HG02678 (cell line): Measurements from ENCODE around the gene ZNF813.
"Not testable (repeated sequence)": the region's sequence is repeated elsewhere in the genome, so short reads cannot be mapped to it uniquely, and the experiment has no call there.

ENCODE experiments used
- ATAC-seq: cut with Tn5 transposase; IDR thresholded peaks from one replicate; pipeline ENCODE4 v1.9.1; 2021; ENCODE audit warnings: mild to moderate bottlenecking, moderate library complexity; ENCODE audit not compliant: unreplicated experiment

The ZNF813 gene

GRCh38 chr19:53475470-53475869 is 7.9 kb downstream of the ZNF813 start:
- ATAC-seq = not testable (repeated sequence)

DNA sequence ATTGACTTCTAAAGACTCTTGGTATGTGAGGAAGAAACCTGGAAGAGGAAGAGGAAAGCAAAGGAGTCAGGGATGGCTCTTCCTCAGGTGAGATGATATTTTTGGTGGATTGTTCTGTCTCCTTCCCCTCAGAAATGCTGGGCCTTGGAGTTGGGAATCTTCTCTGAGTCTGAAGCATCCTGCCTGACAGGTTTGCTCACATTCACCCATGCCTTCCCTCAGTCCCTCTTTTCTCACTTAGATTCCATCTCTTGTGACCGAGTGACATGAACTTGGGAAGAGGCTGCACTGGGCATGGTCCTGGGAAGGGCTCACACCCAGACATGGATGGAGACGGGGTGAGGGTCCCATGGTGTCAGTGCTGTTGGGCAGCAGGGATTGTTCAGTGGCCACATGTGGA is 16.2 kb downstream of the ZNF813 start:
- ATAC-seq = not testable (repeated sequence)

DNA sequence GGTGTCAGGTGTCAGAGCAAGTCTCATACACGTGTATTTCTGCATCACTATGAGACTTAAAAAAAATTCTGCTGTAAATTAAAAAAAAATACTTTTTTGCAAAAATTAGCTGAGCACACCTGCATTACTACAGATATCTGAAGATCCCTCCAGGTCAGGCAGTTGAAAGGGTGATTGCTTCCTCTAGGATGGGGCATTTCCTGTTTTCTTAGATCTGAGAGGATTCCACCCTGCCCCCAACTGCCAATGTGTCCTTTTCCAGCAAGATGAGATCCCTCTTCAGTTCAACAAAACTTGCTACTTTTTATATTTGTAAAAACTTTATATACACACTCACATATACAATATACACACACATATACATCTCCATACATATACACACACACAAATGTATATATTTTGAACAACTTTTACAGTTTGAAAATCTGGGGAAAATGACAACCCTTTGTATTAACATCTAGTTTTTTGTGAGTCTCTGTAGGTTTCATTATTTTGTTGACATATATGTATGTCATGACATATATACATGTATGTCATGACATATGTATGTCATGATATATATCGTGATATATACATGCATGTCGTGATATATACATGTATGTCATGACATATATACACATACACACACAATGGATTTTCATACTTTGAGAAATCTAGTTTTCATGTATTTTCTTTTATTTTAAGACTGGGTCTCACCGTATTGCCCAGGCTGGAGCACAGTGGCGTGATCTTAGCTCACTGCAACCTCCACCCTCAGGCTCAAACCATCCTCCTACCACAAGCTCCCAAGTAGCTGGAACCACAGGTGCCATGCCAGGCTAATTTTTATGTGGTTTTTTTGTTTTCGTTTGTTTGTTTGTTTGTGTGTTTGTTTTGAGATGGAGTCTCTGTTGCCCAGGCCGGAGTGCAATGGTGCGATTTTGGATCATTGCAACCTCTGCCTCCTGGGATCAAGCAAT is 17.8 kb downstream of the ZNF813 start:
- no peak for ATAC-seq

DNA sequence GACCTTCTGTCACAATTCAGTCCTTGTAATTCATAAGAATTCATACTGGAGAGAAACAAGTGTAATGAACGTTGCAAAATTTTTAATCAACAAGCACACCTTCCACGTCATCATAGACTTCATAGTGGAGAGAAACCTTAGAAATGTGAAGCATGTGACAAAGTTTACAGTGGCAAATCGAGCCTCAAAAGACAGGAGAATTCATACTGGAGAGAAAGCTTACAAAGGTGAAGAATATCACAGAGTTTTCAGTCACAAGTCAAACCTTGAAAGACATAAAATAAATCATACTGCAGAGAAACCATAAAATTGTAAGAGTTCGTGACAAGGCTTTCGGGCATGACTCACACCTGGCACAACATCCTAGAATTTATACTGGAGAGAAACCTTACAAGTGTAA is 24.6 kb downstream of the ZNF813 start:
- ATAC-seq = no peak

GRCh38 chr19:53497311-53498023 is 29.9 kb downstream of the ZNF813 start:
- ATAC-seq = not testable (repeated sequence)

GRCh38 chr19:53498024-53498395 is 30.5 kb downstream of the ZNF813 start:
- ATAC-seq = not testable (repeated sequence)

DNA sequence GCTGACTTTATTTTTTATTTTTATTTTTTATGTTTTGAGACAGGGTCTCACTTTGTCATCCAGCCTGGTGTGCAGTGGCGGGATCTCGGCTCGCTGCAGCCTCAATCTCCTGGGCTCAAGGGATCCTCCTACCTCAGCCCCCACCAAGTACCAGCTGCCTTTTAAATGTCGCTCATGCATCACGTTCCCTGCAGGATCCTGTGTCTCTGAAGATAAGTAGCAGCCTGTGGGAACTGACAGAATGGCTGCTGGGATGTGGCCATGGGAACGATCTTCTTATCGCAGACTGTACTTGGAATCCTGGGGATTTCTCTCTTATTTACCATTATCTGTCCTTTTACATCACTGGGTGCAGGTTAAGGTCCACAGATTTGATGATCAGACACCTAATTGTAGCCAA is 35.6 kb downstream of the ZNF813 start:
- ATAC-seq = not testable (repeated sequence)

DNA sequence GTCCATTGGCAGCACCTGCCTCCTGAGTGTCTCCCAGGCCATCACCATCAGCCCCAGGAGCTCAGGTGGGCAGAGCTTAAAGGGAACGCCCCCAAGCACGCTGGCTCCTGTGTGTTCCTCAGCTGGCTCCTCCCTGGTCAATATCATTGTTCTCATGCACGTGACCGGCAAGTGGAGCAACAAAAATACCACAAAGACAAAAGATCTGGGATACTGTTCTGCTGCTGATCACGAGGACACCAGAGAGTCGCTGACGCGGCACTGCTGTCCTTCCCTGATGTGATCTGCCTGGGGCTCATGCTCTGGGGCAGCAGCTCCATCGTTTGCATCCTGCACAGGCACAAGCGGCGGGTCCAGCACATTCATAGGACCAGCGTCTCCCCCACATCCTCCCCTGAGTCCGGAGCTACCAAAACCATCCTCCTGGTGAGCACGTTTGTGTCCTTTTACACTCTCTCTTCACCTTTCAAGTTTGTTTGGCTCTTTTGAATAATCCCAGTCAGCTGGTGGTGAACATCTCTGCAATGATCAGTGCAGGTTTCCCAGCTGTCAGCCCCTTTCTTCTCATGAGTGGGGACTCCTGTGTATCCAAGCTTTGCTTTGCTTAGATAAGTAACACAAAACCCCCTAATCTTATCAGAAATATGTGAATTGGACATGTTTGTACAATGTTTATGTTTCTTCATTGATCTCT is 36.3 kb downstream of the ZNF813 start:
- not testable (repeated sequence) for ATAC-seq

- ATAC-seq = not testable (repeated sequence)
These were observed 36.8 kb downstream of the ZNF813 start for GRCh38 chr19:53504365-53504703.

GRCh38 chr19:53504885-53505284 is 37.4 kb downstream of the ZNF813 start:
- ATAC-seq = no peak

- ATAC-seq = no peak
These were observed 39.2 kb downstream of the ZNF813 start for GRCh38 chr19:53506728-53507127.

DNA sequence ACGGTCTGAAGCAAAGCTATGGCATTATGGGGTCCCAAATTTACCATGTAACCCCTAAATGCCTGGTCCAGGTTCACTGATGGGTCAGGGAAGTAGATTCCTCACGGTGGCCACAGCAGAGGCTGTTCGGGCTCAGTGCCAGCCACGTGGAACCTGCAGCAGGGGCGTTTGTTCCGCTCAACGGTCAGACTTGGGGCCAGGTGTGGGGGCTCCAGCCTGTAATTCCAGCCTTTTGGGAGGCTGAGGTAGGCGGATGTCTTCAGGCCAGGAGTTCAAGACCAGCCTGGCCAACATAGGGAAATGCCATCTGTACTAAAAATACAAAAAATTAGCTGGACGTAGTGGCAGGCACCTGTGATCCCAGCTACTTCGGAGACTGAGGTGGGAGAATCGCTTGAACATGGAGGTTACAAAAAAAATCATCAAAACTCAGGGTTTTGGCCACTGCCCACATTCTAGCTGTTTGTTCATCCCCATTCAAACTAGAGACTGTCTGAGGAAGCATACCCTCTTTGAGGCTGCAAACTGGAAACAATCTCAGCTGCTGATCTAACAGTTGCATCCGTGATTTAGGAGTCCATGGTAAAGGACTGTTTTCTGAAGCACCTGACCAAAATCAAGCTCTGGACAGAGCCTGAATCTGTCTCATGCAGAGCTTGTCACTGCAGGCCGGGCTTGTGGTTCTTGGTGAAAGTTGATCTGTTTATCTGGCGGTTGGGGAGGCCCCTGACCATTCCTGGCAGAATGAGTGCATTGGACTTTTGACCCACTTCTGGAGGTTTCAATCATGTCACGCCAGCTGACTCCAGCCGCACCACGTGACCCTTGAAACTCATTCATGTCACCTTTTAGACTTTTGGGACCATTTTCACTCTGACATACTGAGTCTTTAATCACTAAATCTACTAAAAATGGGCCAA is 40.2 kb downstream of the ZNF813 start:
- no peak for ATAC-seq

- ATAC-seq = no peak
These were observed 41.9 kb downstream of the ZNF813 start for GRCh38 chr19:53509443-53509842.

GRCh38 chr19:53509845-53510244 is 42.3 kb downstream of the ZNF813 start:
- ATAC-seq = no peak

DNA sequence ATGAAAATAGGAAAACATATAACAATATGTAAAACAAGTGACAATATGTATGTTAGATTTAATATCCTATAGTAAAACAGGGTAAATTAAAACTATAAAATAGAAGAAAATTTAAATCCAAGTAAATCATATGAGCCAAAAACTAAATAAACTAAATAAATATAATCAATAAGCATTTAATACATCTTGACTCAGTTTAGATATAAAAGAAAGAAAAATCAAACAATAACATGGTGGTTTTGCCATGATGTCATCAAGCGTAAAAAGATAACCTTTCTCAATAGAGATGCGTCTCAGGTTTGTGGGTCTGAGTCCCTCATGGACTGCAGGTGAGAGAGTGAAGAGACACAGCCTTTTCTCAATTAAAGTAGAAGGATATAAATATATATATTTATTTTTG is 43.8 kb downstream of the ZNF813 start:
- no peak for ATAC-seq

GRCh38 chr19:53511933-53512374 is 44.4 kb downstream of the ZNF813 start:
- ATAC-seq = no peak

DNA sequence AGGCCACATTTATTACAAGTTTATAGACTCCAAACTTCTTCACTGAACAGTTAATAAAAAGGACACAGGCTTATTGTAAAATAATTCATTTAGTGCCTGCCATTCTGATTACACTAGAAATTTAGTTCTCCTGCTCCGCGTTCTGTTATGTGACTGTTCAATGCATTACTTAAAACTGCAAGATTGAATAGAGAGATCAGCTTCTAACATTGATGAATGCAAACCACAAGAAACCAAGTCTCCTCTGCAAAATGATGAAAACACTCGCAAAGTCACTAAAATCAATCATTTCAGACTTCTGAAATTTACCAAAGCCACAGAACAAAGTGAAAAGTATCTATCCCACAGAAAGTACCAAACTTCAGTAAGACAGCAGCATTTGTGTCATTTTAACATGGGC is 47.5 kb downstream of the ZNF813 start:
- not testable (repeated sequence) for ATAC-seq

GRCh38 chr19:53517114-53517741 is 49.7 kb downstream of the ZNF813 start:
- no peak for ATAC-seq

GRCh38 chr19:53518121-53518520 is 50.6 kb downstream of the ZNF813 start:
- ATAC-seq = no peak

DNA sequence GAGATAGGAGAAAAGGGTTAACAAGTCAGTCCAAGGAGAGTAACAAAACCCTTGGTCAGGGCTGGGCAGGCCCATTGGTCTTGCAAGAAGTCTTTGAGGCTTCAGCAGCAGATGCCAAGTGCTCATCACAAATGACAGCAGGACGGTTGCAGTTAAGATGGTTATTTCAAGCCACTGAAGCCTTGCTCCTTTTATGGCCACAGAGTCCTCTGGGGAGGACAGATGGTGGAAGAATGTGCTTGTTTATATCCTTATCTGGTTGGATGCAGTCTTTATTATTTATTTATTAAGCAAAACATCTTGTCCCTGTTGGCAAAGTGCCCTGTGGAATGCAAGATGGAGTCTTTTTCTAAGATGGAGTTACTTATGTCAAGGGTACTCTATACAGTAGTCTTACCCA is 51.2 kb downstream of the ZNF813 start:
- ATAC-seq = no peak
